GM12872 (cell line): ENCODE measurements around the gene COL23A1.

Source experiments
- CTCF ChIP-seq: IDR thresholded peaks from 3 replicates; pipeline ENCODE4 v1.5.1; 2011; ENCODE audit warnings: low read depth, mild to moderate bottlenecking, low read length, moderate library complexity; ENCODE audit not compliant: insufficient read depth

Gene COL23A1

GRCh38 chr5:178336889-178337288, 253.3 kb downstream of the COL23A1 start:
- TF ChIP-seq CTCF: no peak

GRCh38 chr5:178335302-178336030, 254.7 kb downstream of the COL23A1 start:
- no peak for TF ChIP-seq CTCF

DNA sequence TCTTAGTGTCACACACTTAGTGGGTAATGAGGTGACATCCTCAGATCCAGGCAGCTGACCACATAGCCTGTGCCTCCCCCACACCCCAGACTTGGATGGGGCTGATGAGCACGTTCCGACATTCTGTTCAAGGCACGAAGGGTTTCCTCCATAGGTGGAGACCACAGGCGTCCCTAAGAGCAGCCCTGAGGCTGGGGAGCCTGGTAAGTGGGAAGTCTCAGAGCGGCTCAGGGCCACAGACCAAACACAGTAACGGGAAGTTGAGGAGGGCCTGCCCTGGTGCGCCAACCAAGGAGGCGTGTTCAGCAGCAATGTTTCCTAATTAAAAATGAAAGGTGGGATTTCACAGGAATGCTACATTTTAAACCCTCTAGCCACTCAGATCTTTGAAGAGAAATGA, 255.3 kb downstream of the COL23A1 start:
- TF ChIP-seq CTCF: no peak

DNA sequence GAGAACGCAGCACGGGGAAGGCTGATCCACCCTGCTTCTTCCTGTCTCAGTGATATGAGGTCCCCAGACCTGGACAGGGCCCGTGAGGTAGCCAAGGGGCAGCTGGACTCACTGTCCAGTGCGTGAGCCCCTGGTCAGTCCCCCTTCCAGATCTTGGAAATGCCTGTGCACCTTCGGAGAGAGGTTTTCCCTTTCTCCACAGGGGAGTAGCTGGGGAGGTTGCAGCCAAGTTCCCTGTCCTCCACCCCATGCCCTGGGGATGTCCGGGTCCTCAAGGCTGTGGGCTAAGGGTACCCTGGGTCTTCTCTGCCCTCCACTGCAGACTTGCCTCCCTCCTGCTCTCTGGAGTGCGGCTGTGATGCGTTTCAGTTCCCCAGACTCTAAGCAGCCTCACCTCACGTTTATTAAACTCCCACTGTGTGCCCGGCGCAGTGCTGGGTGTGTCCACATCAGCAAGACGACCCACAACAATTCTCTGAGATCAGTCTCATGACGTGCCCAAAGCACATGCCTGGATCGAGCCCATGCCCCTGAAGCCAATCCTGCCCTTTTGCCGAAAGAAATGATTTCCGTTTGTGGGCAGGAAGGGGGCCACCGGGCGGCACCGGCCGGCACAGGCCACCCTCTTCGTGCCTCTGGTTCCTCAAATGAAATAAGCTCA, 256.2 kb downstream of the COL23A1 start:
- TF ChIP-seq CTCF: no peak

DNA sequence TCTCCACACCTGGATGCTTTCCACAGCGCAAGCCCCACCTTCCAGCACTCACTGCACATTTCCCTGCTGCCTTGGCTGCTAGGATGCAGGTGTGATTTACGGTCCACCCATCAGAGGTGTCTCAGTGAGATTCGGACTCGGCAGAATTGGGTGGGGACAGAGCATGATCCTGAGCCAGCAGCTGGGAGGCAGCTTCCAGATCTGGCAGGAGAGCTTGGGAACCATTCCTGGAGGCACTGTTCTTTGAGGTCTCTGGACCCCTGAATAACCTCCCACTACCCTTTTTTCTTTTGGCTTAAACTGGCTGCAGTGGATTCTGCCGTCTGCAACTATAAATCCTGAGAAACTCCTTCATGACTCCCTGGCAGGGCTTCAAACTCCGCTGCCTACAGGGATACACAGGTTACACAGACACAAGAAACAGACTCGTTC, 258.0 kb downstream of the COL23A1 start:
- TF ChIP-seq CTCF: no peak

DNA sequence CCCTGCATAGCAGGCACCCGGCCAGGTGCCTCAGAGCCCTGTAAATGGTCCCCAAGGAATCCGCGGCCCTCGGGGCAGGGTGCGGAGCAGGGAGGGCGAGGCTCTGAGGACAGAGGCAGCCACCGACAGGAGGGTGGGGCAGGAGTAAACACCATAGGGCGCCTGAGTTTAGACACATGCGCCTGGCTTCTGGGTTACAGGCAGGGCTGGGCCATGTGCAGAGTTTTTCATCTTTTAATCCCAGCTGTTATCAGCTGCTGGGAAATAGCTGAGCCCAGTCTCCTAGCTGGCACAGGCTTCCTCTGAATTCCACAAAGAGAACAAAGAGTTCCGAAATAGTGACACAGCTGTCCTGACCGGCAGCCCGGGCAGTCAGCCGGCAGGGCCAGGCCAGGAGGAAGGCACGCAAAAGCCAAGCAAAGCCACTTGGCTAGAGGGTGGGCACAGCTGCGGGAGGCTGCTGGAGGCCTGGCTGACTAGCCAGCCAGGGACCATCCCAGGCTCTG, 258.6 kb downstream of the COL23A1 start:
- no peak for TF ChIP-seq CTCF

DNA sequence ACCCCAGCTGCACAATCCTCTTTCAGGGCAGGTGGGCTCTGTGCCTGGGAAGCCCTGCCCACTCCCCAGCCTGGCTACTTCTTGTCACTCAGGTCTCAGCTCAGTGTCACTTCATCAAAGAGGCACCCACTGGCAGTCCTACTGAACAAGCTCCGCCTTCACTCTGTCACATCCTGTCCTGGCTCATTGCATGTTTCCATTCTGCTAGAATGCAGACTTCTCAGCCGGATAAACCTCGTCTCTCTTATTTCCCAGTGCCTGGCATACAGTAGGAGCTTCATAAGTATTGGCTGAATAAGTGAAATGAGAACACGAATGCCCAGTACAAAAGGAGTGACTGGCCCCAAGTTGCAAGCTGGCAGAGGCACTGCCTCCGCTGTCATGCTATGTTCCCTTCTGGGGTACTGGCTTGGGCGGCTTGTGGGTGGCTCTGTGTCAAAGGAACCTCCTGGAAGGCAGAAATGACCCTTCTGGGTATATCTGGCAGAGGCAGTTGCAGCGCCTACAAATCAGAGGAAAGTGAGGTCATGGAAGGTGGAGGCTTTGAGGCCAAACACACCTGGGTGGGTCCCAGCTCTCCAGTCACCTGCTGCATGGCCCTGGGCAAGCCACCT, 259.3 kb downstream of the COL23A1 start:
- no peak for TF ChIP-seq CTCF
